Panc1 (cell line): ENCODE measurements around the gene CAMK4. TPM values are rescaled to one million over a fixed set of nuclear protein-coding genes. Genes with fewer than 3 reads are reported as not detected.

Source experiments
- ATAC-seq: fragments of 200-7000 bp; cut with Tn5 transposase; 2 replicates; pipeline ENCODE4 v1.9.1; 2020; ENCODE audit warnings: mild to moderate bottlenecking, moderate library complexity
- BruUV-seq: library from RNA; stranded (reverse); fragments of 400-500 nt; replicated peaks from 2 replicates; lab custom pipeline; 2021; lab: Mats Ljungman, UMichigan
- CTCF ChIA-PET: fragments of 300-600 bp; sonication (Branson Sonifier 250); formaldehyde crosslinking; loops from one replicate; lab custom pipeline; 2022; ENCODE audit warnings: antibody characterized with exemption; lab: Charles Lee
- POLR2A ChIA-PET: fragments of 300-600 bp; sonication (Branson Sonifier 250); formaldehyde crosslinking; loops from one replicate; lab custom pipeline; 2022; ENCODE audit warnings: antibody characterized with exemption; lab: Charles Lee
- DNase-seq: peaks from one replicate; pipeline ENCODE4 v3.0.0-alpha.2; 2010; ENCODE audit warnings: low read depth, low spot score
- H3K27ac ChIP-seq: 2 replicates; pipeline ENCODE4 v1.5.1; 2011; ENCODE audit warnings: mild to moderate bottlenecking, low read length, inconsistent platforms
- H3K27me3 ChIP-seq: fragments of 200-500 bp; sonication (Bioruptor generic); 2 replicates; pipeline ENCODE4 v1.6.0; 2014; ENCODE audit warnings: low read length, inconsistent platforms; ENCODE audit not compliant: control insufficient read depth, insufficient read depth
- H3K36me3 ChIP-seq: fragments of 200-500 bp; sonication (Bioruptor generic); 2 replicates; pipeline ENCODE4 v1.5.1; 2014; ENCODE audit warnings: inconsistent platforms, mild to moderate bottlenecking, low read length, moderate library complexity; ENCODE audit not compliant: control insufficient read depth, insufficient read depth
- H3K4me1 ChIP-seq: 2 replicates; pipeline ENCODE4 v1.5.1; 2011; ENCODE audit warnings: inconsistent platforms, mild to moderate bottlenecking, low read length, moderate library complexity; ENCODE audit not compliant: control insufficient read depth, insufficient read depth
- H3K4me3 ChIP-seq, 2 experiments: 2 replicates each; pipeline ENCODE4 v1.5.1; 2011 to 2012; ENCODE audit warnings: low read depth in 2 of 2, low read length in 2 of 2, mild to moderate bottlenecking in 2 of 2, inconsistent platforms in 1 of 2, moderate library complexity in 1 of 2
- H3K9me3 ChIP-seq: fragments of 200-500 bp; sonication (Bioruptor generic); 2 replicates; pipeline ENCODE4 v1.5.1; 2014; ENCODE audit warnings: low read depth, mild to moderate bottlenecking, inconsistent platforms, low read length, moderate library complexity; ENCODE audit not compliant: control insufficient read depth, insufficient read depth
- POLR2AphosphoS5 ChIP-seq: IDR thresholded peaks from 2 replicates; pipeline ENCODE4 v1.6.1; 2012; ENCODE audit warnings: mild to moderate bottlenecking, low read depth, low read length, moderate library complexity
- REST ChIP-seq, 2 experiments: IDR thresholded peaks; 2 replicates each; pipeline ENCODE4 v1.6.1; 2011 to 2012; ENCODE audit warnings: low read depth in 2 of 2, control low read depth in 1 of 2, low read length in 1 of 2, mild to moderate bottlenecking in 1 of 2, moderate library complexity in 1 of 2; ENCODE audit not compliant: insufficient read depth in 1 of 2
- SIN3A ChIP-seq: IDR thresholded peaks from 2 replicates; pipeline ENCODE4 v1.6.1; 2012; ENCODE audit warnings: low read depth, mild to moderate bottlenecking, low read length, moderate library complexity, borderline replicate concordance; ENCODE audit not compliant: insufficient read depth
- TCF7L2 ChIP-seq: IDR thresholded peaks from 2 replicates; pipeline ENCODE4 v1.6.1; 2011; ENCODE audit warnings: mild to moderate bottlenecking, low read depth, low read length, inconsistent platforms
- in situ Hi-C: cut with HindIII; loops from 2 replicates; pipeline ENCODE4 v1.10.0; 2016; ENCODE audit warnings: low sequenced_read_pairs, low pct_unique_long_range_greater_than_20kb
- intact Hi-C: fragments of 100-400 bp; cut with micrococcal nuclease; formaldehyde crosslinking; loops from one replicate; pipeline ENCODE4 v1.10.0; 2022; ENCODE audit not compliant: unreplicated experiment
- total RNA-seq: library from RNA; stranded (reverse); gene quantifications from one replicate; pipeline ENCODE4 v1.2.1, GENCODE V29; 2021; ENCODE audit not compliant: unreplicated experiment
- TF ChIP-seq, protein P1 (sequence below): fragments of 450-650 bp; IDR thresholded peaks from 2 replicates; pipeline ENCODE4 v1.5.1; 2017; ENCODE audit warnings: mild to moderate bottlenecking

Gene CAMK4
- total RNA-seq, 1 experiment from 2014 or later: 0.39 TPM

DNA sequence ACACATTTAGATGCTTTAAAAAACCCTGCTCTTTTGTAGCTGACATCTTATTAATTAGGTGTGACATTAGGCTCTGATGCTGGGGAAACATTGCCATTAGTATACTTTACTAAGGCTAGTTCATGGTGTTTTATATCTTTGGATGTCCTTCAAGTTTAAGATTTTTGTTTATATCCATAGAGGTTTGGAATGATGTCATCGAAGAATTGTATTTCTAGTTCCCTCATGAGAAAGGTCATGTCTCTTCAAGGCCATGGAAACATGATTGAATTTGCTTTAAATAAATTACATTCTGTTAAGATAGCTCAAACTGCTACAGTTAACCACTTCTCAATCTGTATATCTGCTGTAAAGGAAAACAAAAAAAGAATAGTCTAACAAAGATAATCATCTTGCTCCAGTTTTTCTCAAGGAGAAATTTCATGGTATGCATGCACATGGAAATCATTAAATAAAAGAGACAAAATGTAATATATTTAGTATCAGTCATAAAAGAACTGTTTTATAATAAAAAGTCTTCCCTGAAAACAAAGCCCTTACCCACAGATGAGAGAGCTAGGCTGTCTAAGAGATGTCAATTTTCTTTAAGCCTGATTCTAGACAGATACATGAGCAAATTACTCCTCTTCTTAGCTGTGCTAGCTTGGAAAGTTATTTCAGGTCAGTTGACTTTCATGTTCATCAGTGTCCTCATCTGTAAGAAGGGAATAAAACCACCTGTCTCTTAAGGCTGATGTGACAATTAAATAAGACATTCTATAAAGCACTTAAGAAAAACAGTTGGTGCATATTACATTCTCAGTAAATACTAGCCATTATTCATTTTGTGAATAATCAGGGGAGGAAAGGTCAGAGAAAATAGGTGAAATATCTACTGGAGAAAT is 313.2 kb downstream of the CAMK4 start:
- H3K4me1 ChIP-seq: no peaks in the 10 kb centered on the region
- TF ChIP-seq, protein P1, sequence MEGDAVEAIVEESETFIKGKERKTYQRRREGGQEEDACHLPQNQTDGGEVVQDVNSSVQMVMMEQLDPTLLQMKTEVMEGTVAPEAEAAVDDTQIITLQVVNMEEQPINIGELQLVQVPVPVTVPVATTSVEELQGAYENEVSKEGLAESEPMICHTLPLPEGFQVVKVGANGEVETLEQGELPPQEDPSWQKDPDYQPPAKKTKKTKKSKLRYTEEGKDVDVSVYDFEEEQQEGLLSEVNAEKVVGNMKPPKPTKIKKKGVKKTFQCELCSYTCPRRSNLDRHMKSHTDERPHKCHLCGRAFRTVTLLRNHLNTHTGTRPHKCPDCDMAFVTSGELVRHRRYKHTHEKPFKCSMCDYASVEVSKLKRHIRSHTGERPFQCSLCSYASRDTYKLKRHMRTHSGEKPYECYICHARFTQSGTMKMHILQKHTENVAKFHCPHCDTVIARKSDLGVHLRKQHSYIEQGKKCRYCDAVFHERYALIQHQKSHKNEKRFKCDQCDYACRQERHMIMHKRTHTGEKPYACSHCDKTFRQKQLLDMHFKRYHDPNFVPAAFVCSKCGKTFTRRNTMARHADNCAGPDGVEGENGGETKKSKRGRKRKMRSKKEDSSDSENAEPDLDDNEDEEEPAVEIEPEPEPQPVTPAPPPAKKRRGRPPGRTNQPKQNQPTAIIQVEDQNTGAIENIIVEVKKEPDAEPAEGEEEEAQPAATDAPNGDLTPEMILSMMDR: no peak
- no peak for TF ChIP-seq SIN3A
- TF ChIP-seq TCF7L2: no peak
- TF ChIP-seq REST (IDR thresholded peaks at IDR 0.05; ENCODE audit: insufficient read depth in 1 of 2, low read depth in 2 of 2, low read length in 1 of 2): no peak
- no peak for TF ChIP-seq POLR2AphosphoS5
- ChIA-PET POLR2A (no interaction called here), CTCF (no interaction called here)
- H3K27ac ChIP-seq: no peak overlapping the region
- in situ Hi-C loops (no loop called here), intact Hi-C loops (no loop called here)
- no peak for ATAC-seq
- no peak for DNase-seq
- BruUV-seq: no TSS peak
- no peaks in the 10 kb centered on the region for H3K27me3 ChIP-seq
- no peak overlapping the region for H3K4me3 ChIP-seq
- no peaks in the 10 kb centered on the region for H3K9me3 ChIP-seq
- no peaks in the 10 kb centered on the region for H3K36me3 ChIP-seq

Other genes starting within 250 kb of the CAMK4 start
- gene TSLP, start 152.7 kb upstream of the CAMK4 start, total RNA-seq: not detected
- gene WDR36, start 132.0 kb upstream of the CAMK4 start, total RNA-seq: 33.9 TPM